DOHH2 (cell line): ENCODE measurements around the gene CSN2.

Experiments
- H3F3A ChIP-seq: fragments of 200-600 bp; sonication (generic), shearing (Covaris generic); 2 replicates; pipeline ENCODE4 v1.6.0; 2016; ENCODE audit warnings: antibody characterized with exemption, mild to moderate bottlenecking; ENCODE audit not compliant: control insufficient read depth, insufficient read depth
- H3K27ac ChIP-seq: fragments of 200-600 bp; sonication (generic); 2 replicates; pipeline ENCODE4 v1.5.1; 2014; ENCODE audit warnings: low read depth, mild to moderate bottlenecking, low read length, moderate library complexity
- H3K27me3 ChIP-seq: fragments of 200-600 bp; sonication (generic); 2 replicates; pipeline ENCODE4 v1.6.1; 2014; ENCODE audit warnings: mild to moderate bottlenecking, low read length, mixed read lengths; ENCODE audit not compliant: control insufficient read depth
- H3K36me3 ChIP-seq: fragments of 200-600 bp; sonication (generic); 2 replicates; pipeline ENCODE4 v1.6.1; 2014; ENCODE audit warnings: mild to moderate bottlenecking, low read length, moderate library complexity, mixed read lengths; ENCODE audit not compliant: control insufficient read depth
- H3K4me1 ChIP-seq: fragments of 200-600 bp; sonication (generic); 2 replicates; pipeline ENCODE4 v1.6.1; 2014; ENCODE audit warnings: mild to moderate bottlenecking, low read length, mixed read lengths; ENCODE audit not compliant: control insufficient read depth
- H3K4me2 ChIP-seq: fragments of 200-600 bp; sonication (generic); 2 replicates; pipeline ENCODE4 v1.6.0; 2014; ENCODE audit warnings: mild to moderate bottlenecking, low read length, moderate library complexity
- H3K4me3 ChIP-seq: fragments of 200-600 bp; sonication (generic); 2 replicates; pipeline ENCODE4 v1.5.1; 2014; ENCODE audit warnings: mild to moderate bottlenecking, low read length, mixed read lengths
- H3K79me2 ChIP-seq: fragments of 200-600 bp; sonication (generic); 2 replicates; pipeline ENCODE4 v1.6.1; 2014; ENCODE audit warnings: mild to moderate bottlenecking, low read length, mixed read lengths; ENCODE audit not compliant: control insufficient read depth
- H3K9me2 ChIP-seq: fragments of 200-600 bp; sonication (generic); replicated peaks from 2 replicates; pipeline ENCODE4 v1.6.1; 2014; ENCODE audit warnings: mild to moderate bottlenecking, low read length, mixed read lengths; ENCODE audit not compliant: control insufficient read depth
- H3K9me3 ChIP-seq: fragments of 200-600 bp; sonication (generic); 2 replicates; pipeline ENCODE4 v1.6.1; 2014; ENCODE audit warnings: antibody characterized with exemption, low read length, mixed read lengths; ENCODE audit not compliant: control insufficient read depth, insufficient read depth
- H4K20me1 ChIP-seq: fragments of 200-600 bp; sonication (generic); 2 replicates; pipeline ENCODE4 v1.6.0; 2014; ENCODE audit warnings: low read depth, mild to moderate bottlenecking, antibody characterized with exemption, low read length, moderate library complexity; ENCODE audit not compliant: control insufficient read depth, insufficient read depth
- CTCF ChIP-seq: fragments of 200-600 bp; sonication (generic); IDR thresholded peaks from one replicate; pipeline ENCODE4 v1.5.1; 2014; ENCODE audit warnings: antibody characterized with exemption, mild to moderate bottlenecking, low read depth, low read length; ENCODE audit not compliant: poor library complexity, severe bottlenecking
- EZH2phosphoT487 ChIP-seq: fragments of 200-600 bp; sonication (generic); IDR thresholded peaks from 2 replicates; pipeline ENCODE4 v1.6.1; 2017; ENCODE audit warnings: borderline replicate concordance, mild to moderate bottlenecking, antibody characterized with exemption, low read length, moderate library complexity, mixed read lengths

Gene CSN2

GRCh38 chr4:69999420-69999819 is 33.9 kb upstream of the CSN2 start:
- Histone ChIP-seq H3K36me3 (no peaks in the 10 kb centered on the region), H3K27me3 (no peaks in the 10 kb centered on the region), H4K20me1 (no peaks in the 10 kb centered on the region), H3K4me3 (no peak overlapping the region), H3K27ac (no peak overlapping the region), H3K9me2 (no peaks in the 10 kb centered on the region), H3K4me2 (no peak overlapping the region), H3K79me2 (no peaks in the 10 kb centered on the region), H3K4me1 (no peaks in the 10 kb centered on the region), H3K9me3 (no peaks in the 10 kb centered on the region), H3F3A (no peaks in the 10 kb centered on the region; the same call in 1 of the 2 replicates)
- no peak for TF ChIP-seq CTCF
- no peak for TF ChIP-seq EZH2phosphoT487

DNA sequence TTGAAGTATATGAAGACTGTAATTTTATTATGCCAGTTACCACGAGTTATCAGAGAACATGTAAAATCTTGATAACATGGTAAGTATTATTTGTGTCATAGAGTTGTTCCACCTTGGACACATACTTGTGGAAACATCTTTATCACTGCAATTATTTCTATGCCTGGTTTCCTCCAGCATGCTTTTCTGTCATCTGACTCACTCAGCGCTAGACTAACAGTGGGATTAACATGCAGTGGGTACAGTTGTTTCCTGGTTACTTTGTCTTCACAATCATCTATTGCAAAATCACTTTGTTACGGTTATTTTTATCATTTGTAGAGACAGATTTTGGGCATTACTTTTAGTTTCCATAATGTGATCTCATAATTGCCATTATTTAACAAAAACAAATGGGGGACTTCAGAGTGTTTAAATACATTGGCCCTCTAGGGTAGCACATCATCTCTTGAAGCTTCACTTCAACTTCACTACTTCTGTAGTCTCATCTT is 30.0 kb upstream of the CSN2 start, which contains the start of gene STATH:
Gene STATH (plus strand): TSS at position 441 of the 491 bp plus-strand sequence. CDS start 2,472 bp downstream, outside the sequence.
- Histone ChIP-seq H3K9me2 (no peaks in the 10 kb centered on the region), H3K79me2 (no peaks in the 10 kb centered on the region), H3K36me3 (no peaks in the 10 kb centered on the region), H4K20me1 (no peaks in the 10 kb centered on the region), H3K27ac (no peak within 1 kb of the TSS), H3K4me3 (no peak within 1 kb of the TSS), H3K9me3 (no peaks in the 10 kb centered on the region), H3K4me2 (no peak within 1 kb of the TSS), H3K4me1 (no peaks in the 10 kb centered on the region), H3K27me3 (no peaks in the 10 kb centered on the region), H3F3A (no peaks in the 10 kb centered on the region)
- TF ChIP-seq CTCF: no peak
- TF ChIP-seq EZH2phosphoT487: no peak

- H3K27ac ChIP-seq: no peak overlapping the region
- H3K4me3 ChIP-seq: no peak overlapping the region
- H4K20me1 ChIP-seq: no peaks in the 10 kb centered on the region
- no peaks in the 10 kb centered on the region for H3K9me2 ChIP-seq
- H3K9me3 ChIP-seq: no peaks in the 10 kb centered on the region
- no peaks in the 10 kb centered on the region for H3F3A ChIP-seq
- H3K4me2 ChIP-seq: no peak overlapping the region
- no peaks in the 10 kb centered on the region for H3K79me2 ChIP-seq
- TF ChIP-seq EZH2phosphoT487: no peak
- no peak for TF ChIP-seq CTCF
- H3K27me3 ChIP-seq: no peaks in the 10 kb centered on the region
- no peaks in the 10 kb centered on the region for H3K4me1 ChIP-seq
- no peaks in the 10 kb centered on the region for H3K36me3 ChIP-seq
These were observed 29.3 kb upstream of the CSN2 start for GRCh38 chr4:69994782-69995181.
